GM21447 (cell line): ENCODE data around the gene NTN3.
"Not testable (repeated sequence)": the region's sequence is repeated elsewhere in the genome, so short reads cannot be mapped to it uniquely, and the experiment has no call there.

ENCODE experiments used
- ATAC-seq: cut with Tn5 transposase; IDR thresholded peaks from one replicate; pipeline ENCODE4 v1.9.1; 2021; ENCODE audit not compliant: unreplicated experiment

Gene NTN3

GRCh38 chr16:2476741-2477140 is 5.6 kb downstream of the NTN3 start:
- no peak for ATAC-seq

GRCh38 chr16:2477327-2477726 is 6.2 kb downstream of the NTN3 start:
- ATAC-seq, result no peak

- ATAC-seq, result no peak
These were observed 7.2 kb downstream of the NTN3 start for GRCh38 chr16:2478279-2478678.

GRCh38 chr16:2479996-2480395 is 8.9 kb downstream of the NTN3 start:
- not testable (repeated sequence) for ATAC-seq

- ATAC-seq, result no peak
These were observed 9.9 kb downstream of the NTN3 start for GRCh38 chr16:2480948-2481347.

- ATAC-seq, result no peak
These were observed 10.6 kb downstream of the NTN3 start for GRCh38 chr16:2481676-2482075.

GRCh38 chr16:2482249-2482648 is 11.2 kb downstream of the NTN3 start:
- ATAC-seq, result no peak

GRCh38 chr16:2482708-2483534 is 11.8 kb downstream of the NTN3 start:
- no peak for ATAC-seq

GRCh38 chr16:2483939-2484897 is 13.1 kb downstream of the NTN3 start:
- no peak for ATAC-seq

GRCh38 chr16:2484898-2485508 is 13.9 kb downstream of the NTN3 start:
- ATAC-seq, result no peak

- ATAC-seq, result no peak
These were observed 14.9 kb downstream of the NTN3 start for GRCh38 chr16:2485811-2486507.

GRCh38 chr16:2486645-2487516 is 15.8 kb downstream of the NTN3 start:
- peak; percentile 82 for ATAC-seq

GRCh38 chr16:2487517-2487842 is 16.4 kb downstream of the NTN3 start:
- no peak for ATAC-seq

GRCh38 chr16:2487903-2488531 is 16.9 kb downstream of the NTN3 start:
- no peak for ATAC-seq

GRCh38 chr16:2489581-2489980 is 18.5 kb downstream of the NTN3 start:
- no peak for ATAC-seq

- no peak for ATAC-seq
These were observed 19.4 kb downstream of the NTN3 start for GRCh38 chr16:2490190-2491105.

- ATAC-seq, result no peak
These were observed 21.2 kb downstream of the NTN3 start for GRCh38 chr16:2492292-2492691.

GRCh38 chr16:2493605-2494004 is 22.5 kb downstream of the NTN3 start:
- no peak for ATAC-seq

GRCh38 chr16:2494616-2495015 is 23.5 kb downstream of the NTN3 start:
- no peak for ATAC-seq
